Measurements from ENCODE around the gene CUTA.

The CUTA gene

GRCh38 chr6:33414592-33415271 is 3.2 kb downstream of the CUTA start:
- peaks cover 33% of the 10 kb centered on the region for H3K4me1 ChIP-seq (ENCODE audit: control insufficient read depth, insufficient read depth, low read length)
- H3K4me3 ChIP-seq (ENCODE audit: insufficient read depth, low read depth, low read length), result no peak overlapping the region

GRCh38 chr6:33413241-33414120 is 4.4 kb downstream of the CUTA start:
- 93 to 94% methylated on average over 14 of the region's 14 CpGs for WGBS, 2 experiments
- no peak overlapping the region for H3K4me3 ChIP-seq (ENCODE audit: insufficient read depth, low read depth, low read length)
- no peaks in the 10 kb centered on the region for H3K27me3 ChIP-seq (ENCODE audit: control insufficient read depth, insufficient read depth, low read length, poor library complexity, severe bottlenecking)
- H3K36me3 ChIP-seq (ENCODE audit: control insufficient read depth, insufficient read depth, low read length), result peaks cover 22% of the 10 kb centered on the region
- no peaks in the 10 kb centered on the region for H3K9me3 ChIP-seq (ENCODE audit: control insufficient read depth, low read length)
- H3K27ac ChIP-seq (ENCODE audit: insufficient read depth, low read depth, low read length, poor library complexity, severe bottlenecking), result no peak overlapping the region
- peaks cover 23% of the 10 kb centered on the region for H3K4me1 ChIP-seq (ENCODE audit: control insufficient read depth, insufficient read depth, low read length)

More at GRCh38 chr6:33414592-33415271, 3.2 kb downstream of the CUTA start:
- Histone ChIP-seq H3K27ac (ENCODE audit: insufficient read depth, low read depth, low read length, poor library complexity, severe bottlenecking) (no peak overlapping the region), H3K9me3 (ENCODE audit: control insufficient read depth, low read length) (no peaks in the 10 kb centered on the region), H3K36me3 (ENCODE audit: control insufficient read depth, insufficient read depth, low read length) (peaks cover 22% of the 10 kb centered on the region), H3K27me3 (ENCODE audit: control insufficient read depth, insufficient read depth, low read length, poor library complexity, severe bottlenecking) (no peaks in the 10 kb centered on the region)
- WGBS, 2 experiments, result 79 to 83% methylated on average over 10 to 12 of the region's 12 CpGs

- no peak overlapping the region for H3K4me3 ChIP-seq (ENCODE audit: insufficient read depth, low read depth, low read length)
- H3K27ac ChIP-seq (ENCODE audit: insufficient read depth, low read depth, low read length, poor library complexity, severe bottlenecking), result no peak overlapping the region
- WGBS, 2 experiments, result 90 to 93% methylated on average over 10 of the region's 10 CpGs
- no peaks in the 10 kb centered on the region for H3K27me3 ChIP-seq (ENCODE audit: control insufficient read depth, insufficient read depth, low read length, poor library complexity, severe bottlenecking)
- H3K36me3 ChIP-seq (ENCODE audit: control insufficient read depth, insufficient read depth, low read length), result peaks cover 25% of the 10 kb centered on the region
- no peaks in the 10 kb centered on the region for H3K9me3 ChIP-seq (ENCODE audit: control insufficient read depth, low read length)
- peaks cover 21% of the 10 kb centered on the region for H3K4me1 ChIP-seq (ENCODE audit: control insufficient read depth, insufficient read depth, low read length)
Observed at GRCh38 chr6:33412140-33413009, 5.5 kb downstream of the CUTA start.

GRCh38 chr6:33411632-33412005 is 6.3 kb downstream of the CUTA start:
- H3K27ac ChIP-seq (ENCODE audit: insufficient read depth, low read depth, low read length, poor library complexity, severe bottlenecking), result peak overlapping the region; percentile 67
- 60 to 67% methylated on average over 6 of the region's 6 CpGs for WGBS, 2 experiments
- peak overlapping the region; percentile 83 for H3K4me3 ChIP-seq (ENCODE audit: insufficient read depth, low read depth, low read length)
- no peaks in the 10 kb centered on the region for H3K27me3 ChIP-seq (ENCODE audit: control insufficient read depth, insufficient read depth, low read length, poor library complexity, severe bottlenecking)
- no peaks in the 10 kb centered on the region for H3K9me3 ChIP-seq (ENCODE audit: control insufficient read depth, low read length)
- H3K4me1 ChIP-seq (ENCODE audit: control insufficient read depth, insufficient read depth, low read length), result peaks cover 16% of the 10 kb centered on the region
- H3K36me3 ChIP-seq (ENCODE audit: control insufficient read depth, insufficient read depth, low read length), result peaks cover 33% of the 10 kb centered on the region

- no peaks in the 10 kb centered on the region for H3K27me3 ChIP-seq (ENCODE audit: control insufficient read depth, insufficient read depth, low read length, poor library complexity, severe bottlenecking)
- H3K36me3 ChIP-seq (ENCODE audit: control insufficient read depth, insufficient read depth, low read length), result peaks cover 38% of the 10 kb centered on the region
- 1% methylated on average over 57 to 59 of the region's 67 CpGs for WGBS, 2 experiments
- no peaks in the 10 kb centered on the region for H3K9me3 ChIP-seq (ENCODE audit: control insufficient read depth, low read length)
- peak within 1 kb of the TSS; percentile 83 for H3K4me3 ChIP-seq (ENCODE audit: insufficient read depth, low read depth, low read length)
- peaks cover 11% of the 10 kb centered on the region for H3K4me1 ChIP-seq (ENCODE audit: control insufficient read depth, insufficient read depth, low read length)
- H3K27ac ChIP-seq (ENCODE audit: insufficient read depth, low read depth, low read length, poor library complexity, severe bottlenecking), result peak within 1 kb of the TSS; percentile 80
Observed at GRCh38 chr6:33410711-33411631, 6.9 kb downstream of the CUTA start, which contains the start of gene PHF1. PHF1 (plus strand) TSS chr6:33411014; CDS start chr6:33412264, 1,250 bp downstream.

GRCh38 chr6:33410050-33410710 is 7.7 kb downstream of the CUTA start:
- Histone ChIP-seq H3K9me3 (ENCODE audit: control insufficient read depth, low read length) (no peaks in the 10 kb centered on the region), H3K36me3 (ENCODE audit: control insufficient read depth, insufficient read depth, low read length) (peaks cover 38% of the 10 kb centered on the region), H3K4me1 (ENCODE audit: control insufficient read depth, insufficient read depth, low read length) (peaks cover 4% of the 10 kb centered on the region), H3K4me3 (ENCODE audit: insufficient read depth, low read depth, low read length) (peak overlapping the region; percentile 83), H3K27ac (ENCODE audit: insufficient read depth, low read depth, low read length, poor library complexity, severe bottlenecking) (peak overlapping the region; percentile 80), H3K27me3 (ENCODE audit: control insufficient read depth, insufficient read depth, low read length, poor library complexity, severe bottlenecking) (no peaks in the 10 kb centered on the region)
- 0% methylated on average over 61 to 65 of the region's 65 CpGs for WGBS, 2 experiments

GRCh38 chr6:33407132-33407718 is 10.7 kb downstream of the CUTA start:
- WGBS, 2 experiments, result 94 to 96% methylated on average over 5 of the region's 5 CpGs
- Histone ChIP-seq H3K9me3 (ENCODE audit: control insufficient read depth, low read length) (no peaks in the 10 kb centered on the region), H3K4me1 (ENCODE audit: control insufficient read depth, insufficient read depth, low read length) (no peaks in the 10 kb centered on the region), H3K4me3 (ENCODE audit: insufficient read depth, low read depth, low read length) (no peak overlapping the region), H3K27me3 (ENCODE audit: control insufficient read depth, insufficient read depth, low read length, poor library complexity, severe bottlenecking) (no peaks in the 10 kb centered on the region), H3K36me3 (ENCODE audit: control insufficient read depth, insufficient read depth, low read length) (peaks cover 52% of the 10 kb centered on the region), H3K27ac (ENCODE audit: insufficient read depth, low read depth, low read length, poor library complexity, severe bottlenecking) (no peak overlapping the region)

- no peaks in the 10 kb centered on the region for H3K9me3 ChIP-seq (ENCODE audit: control insufficient read depth, low read length)
- 95 to 97% methylated on average over 17 of the region's 17 CpGs for WGBS, 2 experiments
- peaks cover 52% of the 10 kb centered on the region for H3K36me3 ChIP-seq (ENCODE audit: control insufficient read depth, insufficient read depth, low read length)
- H3K4me1 ChIP-seq (ENCODE audit: control insufficient read depth, insufficient read depth, low read length), result no peaks in the 10 kb centered on the region
- no peaks in the 10 kb centered on the region for H3K27me3 ChIP-seq (ENCODE audit: control insufficient read depth, insufficient read depth, low read length, poor library complexity, severe bottlenecking)
- H3K27ac ChIP-seq (ENCODE audit: insufficient read depth, low read depth, low read length, poor library complexity, severe bottlenecking), result no peak overlapping the region
- H3K4me3 ChIP-seq (ENCODE audit: insufficient read depth, low read depth, low read length), result no peak overlapping the region
Observed at GRCh38 chr6:33406126-33406525, 11.8 kb downstream of the CUTA start.
